ENCODE data around the gene CDKAL1.

DNA sequence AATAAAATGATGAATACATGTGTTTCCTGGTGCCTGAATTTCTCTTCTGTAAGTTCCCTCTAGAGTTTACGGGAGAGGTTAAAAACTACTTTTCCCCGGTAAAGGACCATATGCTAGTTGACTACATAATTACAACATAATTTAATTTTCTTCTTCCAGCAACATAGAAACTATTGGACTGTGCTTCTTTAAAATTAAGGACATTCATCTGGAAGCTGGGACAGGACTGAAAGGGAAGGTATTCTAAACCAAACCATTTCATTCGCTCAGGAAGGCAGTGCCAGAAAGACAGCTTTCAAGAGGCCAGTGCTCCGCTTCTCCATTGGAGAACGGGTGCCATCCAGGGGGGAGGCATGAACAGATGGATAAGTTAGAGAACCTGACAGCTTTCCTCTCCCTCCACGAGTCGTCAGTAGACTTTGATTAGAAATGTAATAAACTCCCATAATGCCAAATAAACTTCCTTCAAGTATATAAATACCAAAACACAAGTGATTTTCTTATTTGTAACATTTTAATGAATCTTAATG lies 601.3 kb downstream of the CDKAL1 start:
- TF ChIP-seq ZNF396 (CRISPR knock-in tag; IDR thresholded peaks at IDR 0.05; ENCODE audit: borderline replicate concordance) (no peak), TCF7 (CRISPR knock-in tag; IDR thresholded peaks at IDR 0.05; ENCODE audit: low read depth) (no peak), ATF1 (CRISPR knock-in tag; IDR thresholded peaks at IDR 0.05) (no peak), JUN (CRISPR knock-in tag; IDR thresholded peaks at IDR 0.05) (no peak), CREM (CRISPR knock-in tag; IDR thresholded peaks at IDR 0.05) (no peak), IRF2 (CRISPR knock-in tag; IDR thresholded peaks at IDR 0.05; ENCODE audit: borderline replicate concordance, low read depth) (no peak), GRHL2 (CRISPR knock-in tag; IDR thresholded peaks at IDR 0.05; ENCODE audit: insufficient replicate concordance, severe bottlenecking) (no peak), RORB (CRISPR knock-in tag; IDR thresholded peaks at IDR 0.05) (no peak), ZNF232 (CRISPR knock-in tag; IDR thresholded peaks at IDR 0.05) (no peak), SMAD3 (CRISPR knock-in tag; IDR thresholded peaks at IDR 0.05; ENCODE audit: borderline replicate concordance) (no peak)
- TF ChIP-seq, protein P1, sequence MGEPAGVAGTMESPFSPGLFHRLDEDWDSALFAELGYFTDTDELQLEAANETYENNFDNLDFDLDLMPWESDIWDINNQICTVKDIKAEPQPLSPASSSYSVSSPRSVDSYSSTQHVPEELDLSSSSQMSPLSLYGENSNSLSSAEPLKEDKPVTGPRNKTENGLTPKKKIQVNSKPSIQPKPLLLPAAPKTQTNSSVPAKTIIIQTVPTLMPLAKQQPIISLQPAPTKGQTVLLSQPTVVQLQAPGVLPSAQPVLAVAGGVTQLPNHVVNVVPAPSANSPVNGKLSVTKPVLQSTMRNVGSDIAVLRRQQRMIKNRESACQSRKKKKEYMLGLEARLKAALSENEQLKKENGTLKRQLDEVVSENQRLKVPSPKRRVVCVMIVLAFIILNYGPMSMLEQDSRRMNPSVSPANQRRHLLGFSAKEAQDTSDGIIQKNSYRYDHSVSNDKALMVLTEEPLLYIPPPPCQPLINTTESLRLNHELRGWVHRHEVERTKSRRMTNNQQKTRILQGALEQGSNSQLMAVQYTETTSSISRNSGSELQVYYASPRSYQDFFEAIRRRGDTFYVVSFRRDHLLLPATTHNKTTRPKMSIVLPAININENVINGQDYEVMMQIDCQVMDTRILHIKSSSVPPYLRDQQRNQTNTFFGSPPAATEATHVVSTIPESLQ (CRISPR knock-in tag; IDR thresholded peaks at IDR 0.05), result no peak
- TF ChIP-seq, protein P2, sequence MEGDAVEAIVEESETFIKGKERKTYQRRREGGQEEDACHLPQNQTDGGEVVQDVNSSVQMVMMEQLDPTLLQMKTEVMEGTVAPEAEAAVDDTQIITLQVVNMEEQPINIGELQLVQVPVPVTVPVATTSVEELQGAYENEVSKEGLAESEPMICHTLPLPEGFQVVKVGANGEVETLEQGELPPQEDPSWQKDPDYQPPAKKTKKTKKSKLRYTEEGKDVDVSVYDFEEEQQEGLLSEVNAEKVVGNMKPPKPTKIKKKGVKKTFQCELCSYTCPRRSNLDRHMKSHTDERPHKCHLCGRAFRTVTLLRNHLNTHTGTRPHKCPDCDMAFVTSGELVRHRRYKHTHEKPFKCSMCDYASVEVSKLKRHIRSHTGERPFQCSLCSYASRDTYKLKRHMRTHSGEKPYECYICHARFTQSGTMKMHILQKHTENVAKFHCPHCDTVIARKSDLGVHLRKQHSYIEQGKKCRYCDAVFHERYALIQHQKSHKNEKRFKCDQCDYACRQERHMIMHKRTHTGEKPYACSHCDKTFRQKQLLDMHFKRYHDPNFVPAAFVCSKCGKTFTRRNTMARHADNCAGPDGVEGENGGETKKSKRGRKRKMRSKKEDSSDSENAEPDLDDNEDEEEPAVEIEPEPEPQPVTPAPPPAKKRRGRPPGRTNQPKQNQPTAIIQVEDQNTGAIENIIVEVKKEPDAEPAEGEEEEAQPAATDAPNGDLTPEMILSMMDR (IDR thresholded peaks at IDR 0.05), result no peak
- TF ChIP-seq, protein P3, sequence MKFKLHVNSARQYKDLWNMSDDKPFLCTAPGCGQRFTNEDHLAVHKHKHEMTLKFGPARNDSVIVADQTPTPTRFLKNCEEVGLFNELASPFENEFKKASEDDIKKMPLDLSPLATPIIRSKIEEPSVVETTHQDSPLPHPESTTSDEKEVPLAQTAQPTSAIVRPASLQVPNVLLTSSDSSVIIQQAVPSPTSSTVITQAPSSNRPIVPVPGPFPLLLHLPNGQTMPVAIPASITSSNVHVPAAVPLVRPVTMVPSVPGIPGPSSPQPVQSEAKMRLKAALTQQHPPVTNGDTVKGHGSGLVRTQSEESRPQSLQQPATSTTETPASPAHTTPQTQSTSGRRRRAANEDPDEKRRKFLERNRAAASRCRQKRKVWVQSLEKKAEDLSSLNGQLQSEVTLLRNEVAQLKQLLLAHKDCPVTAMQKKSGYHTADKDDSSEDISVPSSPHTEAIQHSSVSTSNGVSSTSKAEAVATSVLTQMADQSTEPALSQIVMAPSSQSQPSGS (CRISPR knock-in tag; IDR thresholded peaks at IDR 0.05; ENCODE audit: borderline replicate concordance, low read depth), result no peak
- TF ChIP-seq, protein P4, sequence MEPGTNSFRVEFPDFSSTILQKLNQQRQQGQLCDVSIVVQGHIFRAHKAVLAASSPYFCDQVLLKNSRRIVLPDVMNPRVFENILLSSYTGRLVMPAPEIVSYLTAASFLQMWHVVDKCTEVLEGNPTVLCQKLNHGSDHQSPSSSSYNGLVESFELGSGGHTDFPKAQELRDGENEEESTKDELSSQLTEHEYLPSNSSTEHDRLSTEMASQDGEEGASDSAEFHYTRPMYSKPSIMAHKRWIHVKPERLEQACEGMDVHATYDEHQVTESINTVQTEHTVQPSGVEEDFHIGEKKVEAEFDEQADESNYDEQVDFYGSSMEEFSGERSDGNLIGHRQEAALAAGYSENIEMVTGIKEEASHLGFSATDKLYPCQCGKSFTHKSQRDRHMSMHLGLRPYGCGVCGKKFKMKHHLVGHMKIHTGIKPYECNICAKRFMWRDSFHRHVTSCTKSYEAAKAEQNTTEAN (CRISPR knock-in tag; IDR thresholded peaks at IDR 0.05), result no peak
